Esophagus muscularis mucosa (tissue), 4 donors: ENCODE results near the gene DNAJC24.

ENCODE experiments used
- EP300 ChIP-seq: sonication (generic); formaldehyde crosslinking; IDR thresholded peaks from one replicate; pipeline ENCODE4 v1.6.1; 2017; ENCODE audit warnings: antibody characterized with exemption
- POLR2A ChIP-seq: fragments of 450-650 bp; IDR thresholded peaks from one replicate; pipeline ENCODE4 v1.6.1; 2017; ENCODE audit warnings: antibody characterized with exemption, moderate library complexity, mild to moderate bottlenecking, low read depth
- TF ChIP-seq, protein P1 (sequence below), 3 experiments: fragments of 200-600 bp in 2 of 3; fragments of 450-650 bp in 1 of 3; sonication (generic) in 2 of 3; IDR thresholded peaks; one replicate each; pipeline ENCODE4 v1.5.1; 2017 to 2019; ENCODE audit warnings: antibody characterized with exemption in 3 of 3, mild to moderate bottlenecking in 2 of 3, moderate library complexity in 1 of 3

DNA sequence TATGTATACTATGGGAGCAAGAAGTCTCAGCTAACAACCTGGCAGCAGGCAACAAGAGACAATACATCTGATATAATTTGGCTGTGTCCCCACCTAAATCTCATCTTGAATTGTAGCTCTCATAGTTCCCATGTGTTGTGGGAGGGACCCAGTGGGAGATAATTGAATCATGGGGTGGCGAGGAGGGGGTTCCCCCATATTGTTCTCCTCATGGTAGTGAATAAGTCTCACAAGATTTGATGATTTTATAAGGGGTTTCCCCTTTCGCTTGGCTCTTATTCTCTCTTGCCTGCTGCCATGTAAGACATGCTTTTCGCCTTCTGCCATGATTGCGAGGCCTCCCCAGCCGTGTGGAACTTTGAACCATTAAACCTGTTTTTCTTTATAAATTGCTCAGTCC lies 6.2 kb downstream of the DNAJC24 start:
- TF ChIP-seq, protein P1, sequence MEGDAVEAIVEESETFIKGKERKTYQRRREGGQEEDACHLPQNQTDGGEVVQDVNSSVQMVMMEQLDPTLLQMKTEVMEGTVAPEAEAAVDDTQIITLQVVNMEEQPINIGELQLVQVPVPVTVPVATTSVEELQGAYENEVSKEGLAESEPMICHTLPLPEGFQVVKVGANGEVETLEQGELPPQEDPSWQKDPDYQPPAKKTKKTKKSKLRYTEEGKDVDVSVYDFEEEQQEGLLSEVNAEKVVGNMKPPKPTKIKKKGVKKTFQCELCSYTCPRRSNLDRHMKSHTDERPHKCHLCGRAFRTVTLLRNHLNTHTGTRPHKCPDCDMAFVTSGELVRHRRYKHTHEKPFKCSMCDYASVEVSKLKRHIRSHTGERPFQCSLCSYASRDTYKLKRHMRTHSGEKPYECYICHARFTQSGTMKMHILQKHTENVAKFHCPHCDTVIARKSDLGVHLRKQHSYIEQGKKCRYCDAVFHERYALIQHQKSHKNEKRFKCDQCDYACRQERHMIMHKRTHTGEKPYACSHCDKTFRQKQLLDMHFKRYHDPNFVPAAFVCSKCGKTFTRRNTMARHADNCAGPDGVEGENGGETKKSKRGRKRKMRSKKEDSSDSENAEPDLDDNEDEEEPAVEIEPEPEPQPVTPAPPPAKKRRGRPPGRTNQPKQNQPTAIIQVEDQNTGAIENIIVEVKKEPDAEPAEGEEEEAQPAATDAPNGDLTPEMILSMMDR (IDR thresholded peaks at IDR 0.05), result no peak
- TF ChIP-seq EP300 (no peak), POLR2A (no peak)
